Astrocyte (in vitro differentiated cells and primary cell): ENCODE data around the gene ATXN2. TPM values are rescaled to one million over a fixed set of nuclear protein-coding genes. Genes with fewer than 3 reads are reported as not detected.
"Not testable (repeated sequence)": the region's sequence is repeated elsewhere in the genome, so short reads cannot be mapped to it uniquely, and the experiment has no call there.

Experiments used
- DNase-seq: peaks from one replicate; pipeline ENCODE4 v3.0.0-alpha.2; 2010; ENCODE audit warnings: low read depth
- FAIRE-seq: peaks from 2 replicates; lab custom pipeline; 2011; peaks lifted over from hg19 to GRCh38; lab: Jason Lieb, UNC
- H2AFZ ChIP-seq: 2 replicates; pipeline ENCODE4 v1.6.0; 2012; ENCODE audit warnings: low read depth, low read length, inconsistent platforms
- H3K27ac ChIP-seq: 2 replicates; pipeline ENCODE4 v1.5.1; 2011; ENCODE audit warnings: low read depth, low read length, inconsistent platforms
- H3K27me3 ChIP-seq: 2 replicates; pipeline ENCODE4 v1.6.0; 2011; ENCODE audit warnings: low read length, inconsistent platforms; ENCODE audit not compliant: insufficient read depth
- H3K36me3 ChIP-seq: 2 replicates; pipeline ENCODE4 v1.5.1; 2011; ENCODE audit warnings: low read length, inconsistent platforms; ENCODE audit not compliant: insufficient read depth
- H3K4me1 ChIP-seq: 2 replicates; pipeline ENCODE4 v1.5.1; 2011; ENCODE audit warnings: low read length, inconsistent platforms; ENCODE audit not compliant: insufficient read depth
- H3K4me2 ChIP-seq: 2 replicates; pipeline ENCODE4 v1.6.0; 2012; ENCODE audit warnings: low read length, inconsistent platforms
- H3K4me3 ChIP-seq: 2 replicates; pipeline ENCODE4 v1.5.1; 2011; ENCODE audit warnings: low read depth, mild to moderate bottlenecking, low read length, inconsistent platforms; ENCODE audit not compliant: insufficient read depth
- H3K79me2 ChIP-seq: 2 replicates; pipeline ENCODE4 v1.6.0; 2012; ENCODE audit warnings: mild to moderate bottlenecking, low read length, inconsistent platforms; ENCODE audit not compliant: insufficient read depth
- H3K9ac ChIP-seq: 2 replicates; pipeline ENCODE4 v1.6.0; 2012; ENCODE audit warnings: mild to moderate bottlenecking, low read length, inconsistent platforms
- H3K9me3 ChIP-seq: 2 replicates; pipeline ENCODE4 v1.5.1; 2012; ENCODE audit warnings: low read depth, mild to moderate bottlenecking, low read length, inconsistent platforms; ENCODE audit not compliant: insufficient read depth
- H4K20me1 ChIP-seq: 2 replicates; pipeline ENCODE4 v1.6.0; 2012; ENCODE audit warnings: low read length, inconsistent platforms; ENCODE audit not compliant: insufficient read depth
- H3K27ac Mint-ChIP-seq: one replicate; pipeline ENCODE4 v1.8.0; 2021; ENCODE audit warnings: mild to moderate bottlenecking, mixed read lengths; ENCODE audit not compliant: unreplicated experiment
- H3K27me3 Mint-ChIP-seq: one replicate; pipeline ENCODE4 v1.8.0; 2021; ENCODE audit warnings: low read depth, mixed read lengths; ENCODE audit not compliant: unreplicated experiment
- H3K36me3 Mint-ChIP-seq: one replicate; pipeline ENCODE4 v1.8.0; 2021; ENCODE audit warnings: low read depth, mixed read lengths; ENCODE audit not compliant: unreplicated experiment
- H3K4me1 Mint-ChIP-seq: one replicate; pipeline ENCODE4 v1.8.0; 2021; ENCODE audit warnings: low read depth, mixed read lengths; ENCODE audit not compliant: unreplicated experiment
- H3K4me3 Mint-ChIP-seq: one replicate; pipeline ENCODE4 v1.8.0; 2021; ENCODE audit warnings: mild to moderate bottlenecking, moderate library complexity, mixed read lengths; ENCODE audit not compliant: unreplicated experiment
- H3K9me3 Mint-ChIP-seq: one replicate; pipeline ENCODE4 v1.8.0; 2021; ENCODE audit warnings: mild to moderate bottlenecking, mixed read lengths; ENCODE audit not compliant: unreplicated experiment
- CTCF ChIP-seq: IDR thresholded peaks from 2 replicates; pipeline ENCODE4 v1.5.1; 2011; ENCODE audit warnings: low read depth, mild to moderate bottlenecking, inconsistent platforms, low read length, moderate library complexity; ENCODE audit not compliant: insufficient read depth
- EZH2 ChIP-seq: IDR thresholded peaks from 2 replicates; pipeline ENCODE4 v1.6.1; 2012; ENCODE audit warnings: mild to moderate bottlenecking, low read length, inconsistent platforms; ENCODE audit not compliant: insufficient read depth
- total RNA-seq: library from RNA; stranded (reverse); gene quantifications from 2 replicates; pipeline ENCODE4 v1.2.1, GENCODE V29; 2021

Gene ATXN2
- total RNA-seq, 1 donor from 2014 or later = 58.0 TPM

- no peaks in the 10 kb centered on the region for H3K27me3 Mint-ChIP-seq
- peak overlapping the region; percentile 81 for H3K4me2 ChIP-seq
- peak overlapping the region; percentile 31 for H3K4me3 ChIP-seq
- H4K20me1 ChIP-seq = peaks cover 50% of the 10 kb centered on the region
- H3K9me3 ChIP-seq = no peaks in the 10 kb centered on the region
- TF ChIP-seq CTCF (no peak), EZH2 (no peak)
- peaks cover 21% of the 10 kb centered on the region for H3K4me1 ChIP-seq
- H2AFZ ChIP-seq = no peak overlapping the region
- H3K9me3 Mint-ChIP-seq = no peaks in the 10 kb centered on the region
- H3K27ac ChIP-seq = peak overlapping the region; percentile 79
- H3K36me3 Mint-ChIP-seq = peaks cover 4% of the 10 kb centered on the region
- FAIRE-seq (peak; percentile 70), DNase-seq (peak; percentile 90)
- H3K4me3 Mint-ChIP-seq = peak overlapping the region; percentile 31
- peaks cover 99% of the 10 kb centered on the region for H3K79me2 ChIP-seq
- peaks cover 33% of the 10 kb centered on the region for H3K4me1 Mint-ChIP-seq
- peak overlapping the region; percentile 40 for H3K9ac ChIP-seq
- H3K36me3 ChIP-seq = no peaks in the 10 kb centered on the region
- H3K27ac Mint-ChIP-seq = peak overlapping the region; percentile 79
- H3K27me3 ChIP-seq = no peaks in the 10 kb centered on the region
Measured at GRCh38 chr12:111570084-111570961, 28.8 kb downstream of the ATXN2 start.

GRCh38 chr12:111569363-111570083, 29.6 kb downstream of the ATXN2 start:
- Histone ChIP-seq H3K27me3 (no peaks in the 10 kb centered on the region), H4K20me1 (peaks cover 50% of the 10 kb centered on the region), H3K79me2 (peaks cover 99% of the 10 kb centered on the region), H3K4me1 (peaks cover 21% of the 10 kb centered on the region), H3K36me3 (no peaks in the 10 kb centered on the region), H3K9me3 (no peaks in the 10 kb centered on the region), H2AFZ (no peak overlapping the region), H3K9ac (no peak overlapping the region), H3K27ac (peak overlapping the region; percentile 79), H3K4me3 (peak overlapping the region; percentile 31), H3K4me2 (peak overlapping the region; percentile 81)
- DNase-seq (no peak), FAIRE-seq (no peak)
- no peaks in the 10 kb centered on the region for H3K27me3 Mint-ChIP-seq
- peak overlapping the region; percentile 68 for H3K27ac Mint-ChIP-seq
- H3K9me3 Mint-ChIP-seq = no peaks in the 10 kb centered on the region
- peak overlapping the region; percentile 54 for H3K4me3 Mint-ChIP-seq
- TF ChIP-seq CTCF (no peak), EZH2 (no peak)
- H3K4me1 Mint-ChIP-seq = peaks cover 33% of the 10 kb centered on the region
- H3K36me3 Mint-ChIP-seq = peaks cover 3% of the 10 kb centered on the region

GRCh38 chr12:111560844-111561243, 38.3 kb downstream of the ATXN2 start:
- H3K27ac Mint-ChIP-seq, H3K27me3 Mint-ChIP-seq, H3K4me1 ChIP-seq, H3K36me3 ChIP-seq, FAIRE-seq, H3K4me3 Mint-ChIP-seq, H3K9me3 ChIP-seq, H3K9me3 Mint-ChIP-seq, H3K36me3 Mint-ChIP-seq, H3K4me3 ChIP-seq, H3K27me3 ChIP-seq, H3K27ac ChIP-seq, DNase-seq, H3K4me2 ChIP-seq, H2AFZ ChIP-seq, H3K9ac ChIP-seq: not testable (repeated sequence)
- H3K4me1 Mint-ChIP-seq = peaks cover 20% of the 10 kb centered on the region
- peaks cover 70% of the 10 kb centered on the region for H4K20me1 ChIP-seq
- peaks cover 98% of the 10 kb centered on the region for H3K79me2 ChIP-seq
